Astrocyte (in vitro differentiated cells and primary cell): ENCODE results near the gene SUCNR1.

ENCODE experiments used
- EZH2 ChIP-seq: IDR thresholded peaks from 2 replicates; pipeline ENCODE4 v1.6.1; 2012; ENCODE audit warnings: mild to moderate bottlenecking, low read length, inconsistent platforms; ENCODE audit not compliant: insufficient read depth
- TF ChIP-seq, protein P1 (sequence below): IDR thresholded peaks from 2 replicates; pipeline ENCODE4 v1.5.1; 2011; ENCODE audit warnings: low read depth, mild to moderate bottlenecking, inconsistent platforms, low read length, moderate library complexity; ENCODE audit not compliant: insufficient read depth

DNA sequence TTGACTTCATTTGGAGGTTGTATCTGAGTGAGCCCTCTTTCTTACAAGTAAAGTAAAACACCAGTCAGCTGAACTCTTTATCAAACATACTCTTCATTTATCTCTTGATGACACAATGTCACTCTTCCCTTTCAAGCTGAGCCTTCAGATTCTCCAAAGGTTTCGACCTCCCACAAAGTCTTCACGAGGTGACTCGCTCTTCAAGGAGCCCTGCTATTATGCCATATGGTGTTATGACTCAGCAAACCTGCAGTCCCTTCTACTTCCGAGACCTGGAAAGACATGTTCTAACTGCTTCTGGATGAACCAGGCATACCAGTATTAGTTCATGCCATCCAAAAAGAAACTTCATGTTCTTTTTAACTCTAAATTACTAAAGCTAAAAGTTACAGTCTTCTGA is 36.4 kb upstream of the SUCNR1 start:
- TF ChIP-seq EZH2 = no peak
- TF ChIP-seq, protein P1, sequence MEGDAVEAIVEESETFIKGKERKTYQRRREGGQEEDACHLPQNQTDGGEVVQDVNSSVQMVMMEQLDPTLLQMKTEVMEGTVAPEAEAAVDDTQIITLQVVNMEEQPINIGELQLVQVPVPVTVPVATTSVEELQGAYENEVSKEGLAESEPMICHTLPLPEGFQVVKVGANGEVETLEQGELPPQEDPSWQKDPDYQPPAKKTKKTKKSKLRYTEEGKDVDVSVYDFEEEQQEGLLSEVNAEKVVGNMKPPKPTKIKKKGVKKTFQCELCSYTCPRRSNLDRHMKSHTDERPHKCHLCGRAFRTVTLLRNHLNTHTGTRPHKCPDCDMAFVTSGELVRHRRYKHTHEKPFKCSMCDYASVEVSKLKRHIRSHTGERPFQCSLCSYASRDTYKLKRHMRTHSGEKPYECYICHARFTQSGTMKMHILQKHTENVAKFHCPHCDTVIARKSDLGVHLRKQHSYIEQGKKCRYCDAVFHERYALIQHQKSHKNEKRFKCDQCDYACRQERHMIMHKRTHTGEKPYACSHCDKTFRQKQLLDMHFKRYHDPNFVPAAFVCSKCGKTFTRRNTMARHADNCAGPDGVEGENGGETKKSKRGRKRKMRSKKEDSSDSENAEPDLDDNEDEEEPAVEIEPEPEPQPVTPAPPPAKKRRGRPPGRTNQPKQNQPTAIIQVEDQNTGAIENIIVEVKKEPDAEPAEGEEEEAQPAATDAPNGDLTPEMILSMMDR = no peak
